IMR-90 (cell line): ENCODE measurements around the gene SVOPL. TPM values are rescaled to one million over a fixed set of nuclear protein-coding genes. Genes with fewer than 3 reads are reported as not detected.

Source experiments
- ATAC-seq: fragments of 200-7000 bp; cut with Tn5 transposase; 2 replicates; pipeline ENCODE4 v1.9.1; 2020; ENCODE audit warnings: low read depth, mild to moderate bottlenecking, moderate library complexity
- BruUV-seq: library from RNA; stranded (reverse); fragments of 400-500 nt; replicated peaks from 2 replicates; lab custom pipeline; 2021; lab: Mats Ljungman, UMichigan
- CTCF ChIA-PET: fragments of 300-600 bp; formaldehyde crosslinking; extraction: SDS; loops from one replicate; lab custom pipeline; 2021; ENCODE audit warnings: antibody characterized with exemption; lab: Yijun Ruan, JAX
- POLR2A ChIA-PET: fragments of 300-600 bp; sonication (Branson Sonifier 250); formaldehyde crosslinking; loops from one replicate; lab custom pipeline; 2022; ENCODE audit warnings: antibody characterized with exemption; ENCODE audit not compliant: unreplicated experiment; lab: Charles Lee
- DNase-seq: peaks from one replicate; pipeline ENCODE4 v3.0.0; 2013
- H2AFZ ChIP-seq: replicated peaks from 2 replicates; pipeline ENCODE3; 2013; ENCODE audit warnings: low read length, mild to moderate bottlenecking; ENCODE audit not compliant: poor library complexity
- H2AK5ac ChIP-seq: 2 replicates; pipeline ENCODE4 v1.6.1; 2013; ENCODE audit warnings: low read depth, low read length, inconsistent platforms
- H2AK9ac ChIP-seq: replicated peaks from 2 replicates; pipeline ENCODE3; 2013; ENCODE audit warnings: mild to moderate bottlenecking, low read depth, low read length, moderate library complexity; ENCODE audit not compliant: poor library complexity
- H2BK120ac ChIP-seq: 2 replicates; pipeline ENCODE4 v1.6.1; 2013; ENCODE audit warnings: low read depth, low read length, inconsistent platforms
- H2BK15ac ChIP-seq: 3 replicates; pipeline ENCODE4 v1.6.1; 2013; ENCODE audit warnings: low read depth, low read length, inconsistent platforms
- H2BK20ac ChIP-seq: 2 replicates; pipeline ENCODE4 v1.6.1; 2013; ENCODE audit warnings: low read depth, mild to moderate bottlenecking, inconsistent platforms, low read length, moderate library complexity
- H2BK5ac ChIP-seq: 2 replicates; pipeline ENCODE4 v1.6.1; 2013; ENCODE audit warnings: mild to moderate bottlenecking, low read depth, low read length, inconsistent platforms; ENCODE audit not compliant: poor library complexity, severe bottlenecking
- H3K14ac ChIP-seq: replicated peaks from 2 replicates; pipeline ENCODE4 v1.6.1; 2013; ENCODE audit warnings: low read depth, low read length, inconsistent platforms
- H3K18ac ChIP-seq: 2 replicates; pipeline ENCODE4 v1.6.1; 2013; ENCODE audit warnings: low read depth, low read length, control low read depth
- H3K23ac ChIP-seq: 2 replicates; pipeline ENCODE4 v1.6.1; 2013; ENCODE audit warnings: low read depth, low read length, inconsistent platforms
- H3K27ac ChIP-seq: 2 replicates; pipeline ENCODE4 v1.5.1; 2013; ENCODE audit warnings: mild to moderate bottlenecking, control low read depth, low read length; ENCODE audit not compliant: insufficient read depth
- H3K27me3 ChIP-seq: 2 replicates; pipeline ENCODE4 v1.6.1; 2013; ENCODE audit warnings: low read length; ENCODE audit not compliant: control insufficient read depth, insufficient read depth
- H3K36me3 ChIP-seq: 2 replicates; pipeline ENCODE4 v1.6.1; 2013; ENCODE audit warnings: low read length, mixed read lengths; ENCODE audit not compliant: control insufficient read depth, insufficient read depth
- H3K4ac ChIP-seq: 2 replicates; pipeline ENCODE4 v1.6.1; 2013; ENCODE audit warnings: low read depth, low read length, inconsistent platforms
- H3K4me1 ChIP-seq: 2 replicates; pipeline ENCODE4 v1.6.1; 2013; ENCODE audit warnings: low read length, mixed read lengths; ENCODE audit not compliant: control insufficient read depth, insufficient read depth
- H3K4me2 ChIP-seq: 2 replicates; pipeline ENCODE4 v1.6.1; 2013; ENCODE audit warnings: low read depth, mild to moderate bottlenecking, control low read depth, low read length, moderate library complexity
- H3K4me3 ChIP-seq: 2 replicates; pipeline ENCODE4 v1.5.1; 2013; ENCODE audit warnings: low read depth, mild to moderate bottlenecking, control low read depth, low read length, moderate library complexity; ENCODE audit not compliant: insufficient read depth
- H3K56ac ChIP-seq: 2 replicates; pipeline ENCODE4 v1.6.1; 2013; ENCODE audit warnings: low read length, inconsistent platforms; ENCODE audit not compliant: insufficient read depth; ENCODE audit errors: extremely low read depth
- H3K79me1 ChIP-seq, 2 experiments: 2 replicates each; pipeline ENCODE4 v1.6.1; 2013; ENCODE audit warnings: low read length in 2 of 2, inconsistent platforms in 1 of 2, low read depth in 1 of 2
- H3K9ac ChIP-seq: 2 replicates; pipeline ENCODE4 v1.6.1; 2013; ENCODE audit warnings: low read depth, low read length, control low read depth
- H3K9me1 ChIP-seq: 2 replicates; pipeline ENCODE4 v1.6.1; 2013; ENCODE audit warnings: low read length, inconsistent platforms; ENCODE audit not compliant: insufficient read depth
- H3K9me3 ChIP-seq: 2 replicates; pipeline ENCODE4 v1.6.1; 2013; ENCODE audit warnings: low read length; ENCODE audit not compliant: control insufficient read depth, insufficient read depth
- H4K20me1 ChIP-seq: 2 replicates; pipeline ENCODE4 v1.6.1; 2013; ENCODE audit warnings: low read length, inconsistent platforms; ENCODE audit not compliant: insufficient read depth
- H4K5ac ChIP-seq: 2 replicates; pipeline ENCODE4 v1.6.1; 2013; ENCODE audit warnings: mild to moderate bottlenecking, low read depth, low read length, control low read depth
- H4K8ac ChIP-seq, 2 experiments: 2 replicates each; pipeline ENCODE4 v1.6.1; 2013; ENCODE audit warnings: low read depth in 2 of 2, low read length in 2 of 2, control low read depth in 1 of 2, inconsistent platforms in 1 of 2
- H4K91ac ChIP-seq: 2 replicates; pipeline ENCODE4 v1.6.1; 2013; ENCODE audit warnings: low read depth, low read length, inconsistent platforms; ENCODE audit not compliant: insufficient read depth
- MXI1 ChIP-seq: IDR thresholded peaks from 2 replicates; pipeline ENCODE4 v1.6.1; 2012; ENCODE audit warnings: low read depth, mild to moderate bottlenecking, low read length, moderate library complexity, borderline replicate concordance
- NFE2L2 ChIP-seq: fragments of 150-350 bp; IDR thresholded peaks from 2 replicates; pipeline ENCODE4 v1.6.1; 2016; ENCODE audit warnings: low read depth, mild to moderate bottlenecking, low read length
- RFX5 ChIP-seq: IDR thresholded peaks from 2 replicates; pipeline ENCODE4 v1.8.0; 2012; ENCODE audit warnings: low read depth, mild to moderate bottlenecking, low read length, moderate library complexity
- WGBS, 2 experiments: methylation state at CpG; one replicate each; pipeline versions ENCODE4 v1.1.5 to v1.1.7; 2013; ENCODE audit warnings: missing lambda C conversion rate in 2 of 2; ENCODE audit not compliant: insufficient read length in 1 of 2; ENCODE audit errors: extremely low coverage in 2 of 2; 5-methylcytosine and 5-hydroxymethylcytosine counted together
- dilution Hi-C: fragments of 300-500 bp; cut with HindIII; formaldehyde crosslinking; loops from one replicate; pipeline ENCODE4 v1.14.3; 2018; ENCODE audit warnings: low sequenced_read_pairs; ENCODE audit not compliant: unreplicated experiment
- in situ Hi-C: fragments of 300-500 bp; cut with MboI; formaldehyde crosslinking; loops from 3 replicates; pipeline ENCODE4 v1.14.3; 2019; ENCODE audit warnings: low sequenced_read_pairs, inconsistent platforms, mixed read lengths
- intact Hi-C: fragments of 100-400 bp; cut with micrococcal nuclease; formaldehyde crosslinking; loops from 2 replicates; pipeline ENCODE4 v1.10.0; 2022
- polyA plus RNA-seq, 3 experiments: library from polyadenylated mRNA; depleted of rRNA; stranded (reverse); fragments of >200 nt; gene quantifications; 2 replicates each; pipeline ENCODE4 v1.2.3, GENCODE V29; 2012; ENCODE audit warnings: low replicate concordance in 1 of 3
- total RNA-seq: library from RNA; depleted of rRNA; stranded (reverse); fragments of >200 nt; gene quantifications from 2 replicates; pipeline ENCODE4 v1.2.3, GENCODE V29; 2012

The SVOPL gene
- total and polyA plus RNA-seq, 2 of the 4 experiments (the other 2 are of a cell fraction), result not detected

GRCh38 chr7:138546829-138547228 is 154.3 kb downstream of the SVOPL start:
- no peak for ATAC-seq
- Histone ChIP-seq H3K79me1 (no peaks in the 10 kb centered on the region; a peak in 2 of 4 replicates), H3K4me3 (no peak overlapping the region), H2BK5ac (no peak overlapping the region), H3K4ac (no peak overlapping the region), H3K36me3 (peaks cover 5% of the 10 kb centered on the region), H2BK15ac (no peak overlapping the region), H2AFZ (no peak overlapping the region), H4K5ac (no peak overlapping the region), H3K9me1 (no peaks in the 10 kb centered on the region; the same call in 1 of the 2 replicates), H3K9me3 (no peaks in the 10 kb centered on the region), H3K27me3 (no peaks in the 10 kb centered on the region), H3K9ac (no peak overlapping the region), H3K23ac (no peak overlapping the region), H3K14ac (no peak overlapping the region), H3K27ac (no peak overlapping the region), H3K56ac (no peak overlapping the region), H4K91ac (no peak overlapping the region), H2AK5ac (no peak overlapping the region), H4K20me1 (no peaks in the 10 kb centered on the region), H2BK120ac (no peak overlapping the region), H2BK20ac (no peak overlapping the region), H3K4me2 (no peak overlapping the region), H3K4me1 (no peaks in the 10 kb centered on the region), H4K8ac (no peak overlapping the region), H3K18ac (no peak overlapping the region), H2AK9ac (no peak overlapping the region)
- ChIA-PET CTCF (no interaction called here), POLR2A (no interaction called here)
- no TSS peak for BruUV-seq
- no peak for DNase-seq
- dilution Hi-C loops (no loop called here), in situ Hi-C loops (no loop called here), intact Hi-C loops (no loop called here)
- no peak for TF ChIP-seq MXI1
- no peak for TF ChIP-seq NFE2L2
- no peak for TF ChIP-seq RFX5
- WGBS, 2 experiments, result no CpG with 5 or more reads among the region's 2 CpGs
